Endodermal cell (in vitro differentiated cells): ENCODE results near the gene SERPINB7. TPM values are rescaled to one million over a fixed set of nuclear protein-coding genes. Genes with fewer than 3 reads are reported as not detected.

Experiments used
- DNase-seq: peaks from one replicate; pipeline ENCODE4 v3.0.0-alpha.2; 2017
- H3K27ac ChIP-seq: 2 replicates; pipeline ENCODE4 v1.5.1; 2013; ENCODE audit warnings: mild to moderate bottlenecking, low read depth, low read length, moderate library complexity
- H3K27me3 ChIP-seq: 2 replicates; pipeline ENCODE4 v1.6.1; 2013; ENCODE audit warnings: mild to moderate bottlenecking, low read length, moderate library complexity; ENCODE audit not compliant: insufficient read depth, control insufficient read depth, poor library complexity, severe bottlenecking
- H3K36me3 ChIP-seq: 2 replicates; pipeline ENCODE4 v1.7.0; 2013; ENCODE audit warnings: mild to moderate bottlenecking, low read length, moderate library complexity; ENCODE audit not compliant: control insufficient read depth, insufficient read depth
- H3K4me1 ChIP-seq: one replicate; pipeline ENCODE4 v1.7.0; 2013; ENCODE audit warnings: low read length; ENCODE audit not compliant: control insufficient read depth, insufficient read depth
- H3K4me3 ChIP-seq: 2 replicates; pipeline ENCODE4 v1.5.1; 2013; ENCODE audit warnings: mild to moderate bottlenecking, low read length, moderate library complexity
- H3K9ac ChIP-seq: 2 replicates; pipeline ENCODE4 v1.6.1; 2013; ENCODE audit warnings: mild to moderate bottlenecking, low read length, moderate library complexity; ENCODE audit not compliant: poor library complexity, severe bottlenecking; ENCODE audit errors: extremely low read depth
- H3K9me3 ChIP-seq: 2 replicates; pipeline ENCODE4 v1.6.1; 2013; ENCODE audit warnings: mild to moderate bottlenecking, low read length, moderate library complexity; ENCODE audit not compliant: control insufficient read depth
- H3K27ac Mint-ChIP-seq: 2 replicates; pipeline ENCODE4 v1.8.0; 2020; ENCODE audit warnings: mixed read lengths
- H3K27me3 Mint-ChIP-seq: 2 replicates; pipeline ENCODE4 v1.8.0; 2021; ENCODE audit warnings: mild to moderate bottlenecking, mixed read lengths; ENCODE audit not compliant: insufficient read depth
- H3K36me3 Mint-ChIP-seq: 2 replicates; pipeline ENCODE4 v1.8.0; 2020; ENCODE audit warnings: low read depth, mixed read lengths
- H3K4me1 Mint-ChIP-seq: 2 replicates; pipeline ENCODE4 v1.8.0; 2020; ENCODE audit warnings: mixed read lengths
- H3K4me3 Mint-ChIP-seq: 2 replicates; pipeline ENCODE4 v1.8.0; 2020; ENCODE audit warnings: mild to moderate bottlenecking, moderate library complexity, mixed read lengths
- H3K9me3 Mint-ChIP-seq: 2 replicates; pipeline ENCODE4 v1.8.0; 2020; ENCODE audit warnings: mild to moderate bottlenecking, mixed read lengths
- CTCF ChIP-seq: fragments of 200-600 bp; sonication (generic); conservative IDR thresholded peaks from 2 replicates; pipeline ENCODE4 v1.5.0; 2021; ENCODE audit warnings: antibody characterized with exemption, mild to moderate bottlenecking
- WGBS, 2 experiments: methylation state at CpG; one replicate each; pipeline versions ENCODE4 v1.1.5 to v1.1.7; 2013; ENCODE audit warnings: missing lambda C conversion rate in 2 of 2, mixed read lengths in 1 of 2; ENCODE audit not compliant: insufficient coverage in 1 of 2, insufficient read length in 1 of 2; 5-methylcytosine and 5-hydroxymethylcytosine counted together
- total RNA-seq, 2 donors: library from RNA; stranded (reverse); fragmentation: NEBNext Ultra II Directional in 1 of 2; extraction: Animal tissue kit (Norgen Biotek cat#: 25700) in 1 of 2; gene quantifications; 2 replicates in 1 of 2; 3 replicates in 1 of 2; pipeline ENCODE4 v1.2.1, GENCODE V29; 2021

Gene SERPINB7
- total RNA-seq, 2 donors from 2014 or later, result not detected

GRCh38 chr18:63762518-63762917 is 12.7 kb upstream of the SERPINB7 start:
- Histone ChIP-seq H3K4me1 (no peaks in the 10 kb centered on the region), H3K9ac (no peak overlapping the region), H3K9me3 (peaks cover 18% of the 10 kb centered on the region), H3K4me3 (no peak overlapping the region), H3K27me3 (no peaks in the 10 kb centered on the region), H3K27ac (no peak overlapping the region), H3K36me3 (no peaks in the 10 kb centered on the region)
- no peaks in the 10 kb centered on the region for H3K36me3 Mint-ChIP-seq
- H3K27ac Mint-ChIP-seq, result no peak overlapping the region
- TF ChIP-seq CTCF, result no peak
- no peaks in the 10 kb centered on the region for H3K27me3 Mint-ChIP-seq
- 75 to 100% methylated on average over 1 of the region's 1 CpG for WGBS, 2 experiments
- no peak for DNase-seq
- peaks cover 25% of the 10 kb centered on the region for H3K9me3 Mint-ChIP-seq
- H3K4me3 Mint-ChIP-seq, result no peak overlapping the region
- H3K4me1 Mint-ChIP-seq, result no peaks in the 10 kb centered on the region

GRCh38 chr18:63763831-63764600 is 11.2 kb upstream of the SERPINB7 start:
- 96% methylated on average over 3 of the region's 3 CpGs; no CpG with 5 or more reads in 1 of the 2 experiments for WGBS, 2 experiments
- Histone ChIP-seq H3K27me3 (no peaks in the 10 kb centered on the region), H3K4me1 (no peaks in the 10 kb centered on the region), H3K4me3 (no peak overlapping the region), H3K36me3 (no peaks in the 10 kb centered on the region), H3K9me3 (peaks cover 17% of the 10 kb centered on the region), H3K9ac (no peak overlapping the region), H3K27ac (no peak overlapping the region)
- H3K4me3 Mint-ChIP-seq, result no peak overlapping the region
- no peak for TF ChIP-seq CTCF
- no peak overlapping the region for H3K27ac Mint-ChIP-seq
- H3K9me3 Mint-ChIP-seq, result peaks cover 24% of the 10 kb centered on the region
- DNase-seq, result no peak
- no peaks in the 10 kb centered on the region for H3K36me3 Mint-ChIP-seq
- no peaks in the 10 kb centered on the region for H3K4me1 Mint-ChIP-seq
- no peaks in the 10 kb centered on the region for H3K27me3 Mint-ChIP-seq

GRCh38 chr18:63765837-63766236 is 9.4 kb upstream of the SERPINB7 start:
- no peaks in the 10 kb centered on the region for H3K4me1 Mint-ChIP-seq
- H3K9me3 Mint-ChIP-seq, result peaks cover 10% of the 10 kb centered on the region
- TF ChIP-seq CTCF, result no peak
- WGBS, 2 experiments, result 83% methylated on average over 1 of the region's 2 CpGs; no CpG with 5 or more reads in 1 of the 2 experiments
- no peak overlapping the region for H3K27ac Mint-ChIP-seq
- no peak overlapping the region for H3K27ac ChIP-seq
- H3K4me3 ChIP-seq, result no peak overlapping the region
- no peak for DNase-seq
- H3K4me1 ChIP-seq, result no peaks in the 10 kb centered on the region
- H3K27me3 Mint-ChIP-seq, result no peaks in the 10 kb centered on the region
- H3K9me3 ChIP-seq, result no peaks in the 10 kb centered on the region
- H3K4me3 Mint-ChIP-seq, result no peak overlapping the region
- H3K27me3 ChIP-seq, result no peaks in the 10 kb centered on the region
- H3K9ac ChIP-seq, result no peak overlapping the region
- no peaks in the 10 kb centered on the region for H3K36me3 Mint-ChIP-seq
- H3K36me3 ChIP-seq, result no peaks in the 10 kb centered on the region
